Neutrophil (primary cell): ENCODE results near the gene PKD1.
"Not testable (repeated sequence)": the region's sequence is repeated elsewhere in the genome, so short reads cannot be mapped to it uniquely, and the experiment has no call there.

Experiments
- H3K27ac ChIP-seq: fragments of 200-600 bp; sonication (generic); 2 replicates; pipeline ENCODE4 v1.5.1; 2016; ENCODE audit warnings: mild to moderate bottlenecking, moderate library complexity
- H3K27me3 ChIP-seq: fragments of 200-600 bp; sonication (generic); 2 replicates; pipeline ENCODE4 v1.6.0; 2016; ENCODE audit warnings: mild to moderate bottlenecking
- H3K36me3 ChIP-seq: fragments of 200-600 bp; sonication (generic); 2 replicates; pipeline ENCODE4 v1.5.1; 2017
- H3K4me1 ChIP-seq, 2 experiments: fragments of 200-600 bp in 1 of 2; sonication (generic) in 1 of 2; 1 replicate in 1 of 2; 2 replicates in 1 of 2; pipeline versions ENCODE4 v1.5.1 to v1.6.1; 2013 to 2016; ENCODE audit warnings: low read depth in 1 of 2, low read length in 1 of 2, mild to moderate bottlenecking in 1 of 2, moderate library complexity in 1 of 2; ENCODE audit not compliant: control insufficient read depth in 1 of 2, insufficient read depth in 1 of 2
- H3K4me3 ChIP-seq, 2 experiments: fragments of 200-600 bp in 1 of 2; sonication (generic) in 1 of 2; 1 replicate in 1 of 2; 2 replicates in 1 of 2; pipeline ENCODE4 v1.5.1; 2013 to 2016; ENCODE audit warnings: low read depth in 1 of 2, low read length in 1 of 2, mild to moderate bottlenecking in 1 of 2, moderate library complexity in 1 of 2
- H3K9me3 ChIP-seq: fragments of 200-600 bp; sonication (generic); 2 replicates; pipeline ENCODE4 v1.5.1; 2016
- TF ChIP-seq, protein P1 (sequence below): fragments of 200-600 bp; sonication (generic); IDR thresholded peaks from 2 replicates; pipeline ENCODE4 v1.5.1; 2016; ENCODE audit warnings: antibody characterized with exemption

The PKD1 gene

DNA sequence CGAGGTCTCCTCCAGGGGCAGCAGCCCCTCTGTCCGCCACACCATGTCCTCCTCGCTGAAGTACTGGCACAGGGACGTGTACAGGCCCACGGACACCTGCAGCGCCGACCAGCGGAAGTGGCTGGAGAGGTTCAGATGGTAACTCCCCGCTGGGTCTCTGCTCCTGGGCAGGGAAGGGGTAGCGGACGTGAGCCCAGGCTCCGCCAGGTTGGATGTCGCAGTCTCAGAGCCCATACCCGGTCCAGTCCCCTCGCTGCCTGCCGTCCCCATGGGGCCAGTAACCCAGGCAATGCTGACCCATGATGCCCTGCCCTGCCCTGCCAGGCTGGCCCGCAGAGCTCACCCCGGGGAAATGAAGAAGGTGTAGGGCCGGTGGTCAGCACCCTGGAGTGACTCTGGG is 33.2 kb downstream of the PKD1 start:
- no peaks in the 10 kb centered on the region for H3K4me1 ChIP-seq
- H3K27me3 ChIP-seq: no peaks in the 10 kb centered on the region
- no peak overlapping the region for H3K4me3 ChIP-seq
- peaks cover 30% of the 10 kb centered on the region for H3K36me3 ChIP-seq
- no peak overlapping the region for H3K27ac ChIP-seq
- H3K9me3 ChIP-seq: no peaks in the 10 kb centered on the region
- TF ChIP-seq, protein P1, sequence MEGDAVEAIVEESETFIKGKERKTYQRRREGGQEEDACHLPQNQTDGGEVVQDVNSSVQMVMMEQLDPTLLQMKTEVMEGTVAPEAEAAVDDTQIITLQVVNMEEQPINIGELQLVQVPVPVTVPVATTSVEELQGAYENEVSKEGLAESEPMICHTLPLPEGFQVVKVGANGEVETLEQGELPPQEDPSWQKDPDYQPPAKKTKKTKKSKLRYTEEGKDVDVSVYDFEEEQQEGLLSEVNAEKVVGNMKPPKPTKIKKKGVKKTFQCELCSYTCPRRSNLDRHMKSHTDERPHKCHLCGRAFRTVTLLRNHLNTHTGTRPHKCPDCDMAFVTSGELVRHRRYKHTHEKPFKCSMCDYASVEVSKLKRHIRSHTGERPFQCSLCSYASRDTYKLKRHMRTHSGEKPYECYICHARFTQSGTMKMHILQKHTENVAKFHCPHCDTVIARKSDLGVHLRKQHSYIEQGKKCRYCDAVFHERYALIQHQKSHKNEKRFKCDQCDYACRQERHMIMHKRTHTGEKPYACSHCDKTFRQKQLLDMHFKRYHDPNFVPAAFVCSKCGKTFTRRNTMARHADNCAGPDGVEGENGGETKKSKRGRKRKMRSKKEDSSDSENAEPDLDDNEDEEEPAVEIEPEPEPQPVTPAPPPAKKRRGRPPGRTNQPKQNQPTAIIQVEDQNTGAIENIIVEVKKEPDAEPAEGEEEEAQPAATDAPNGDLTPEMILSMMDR: no peak

DNA sequence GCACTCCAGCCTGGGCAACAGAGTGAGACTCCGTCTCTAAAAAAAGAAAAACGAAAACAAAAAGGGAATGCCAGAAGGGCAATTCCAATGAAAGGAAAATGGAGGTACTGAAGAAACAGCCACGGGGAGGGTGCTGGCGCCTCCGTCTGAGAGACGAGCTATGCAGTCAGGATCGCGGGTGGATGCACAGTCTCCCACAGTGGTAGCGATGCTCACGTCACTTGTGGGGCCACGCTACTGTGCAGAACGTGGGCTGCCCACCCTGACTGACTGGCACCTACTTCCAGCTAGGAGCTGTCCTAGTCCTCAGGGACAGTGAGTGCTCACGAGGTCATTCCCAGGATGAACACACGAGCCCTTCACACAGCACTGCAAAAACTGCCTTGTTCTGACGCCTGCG is 34.1 kb downstream of the PKD1 start:
- peaks cover 38% of the 10 kb centered on the region for H3K36me3 ChIP-seq
- H3K27me3 ChIP-seq, H3K9me3 ChIP-seq, H3K4me3 ChIP-seq, H3K27ac ChIP-seq, H3K4me1 ChIP-seq: not testable (repeated sequence)

DNA sequence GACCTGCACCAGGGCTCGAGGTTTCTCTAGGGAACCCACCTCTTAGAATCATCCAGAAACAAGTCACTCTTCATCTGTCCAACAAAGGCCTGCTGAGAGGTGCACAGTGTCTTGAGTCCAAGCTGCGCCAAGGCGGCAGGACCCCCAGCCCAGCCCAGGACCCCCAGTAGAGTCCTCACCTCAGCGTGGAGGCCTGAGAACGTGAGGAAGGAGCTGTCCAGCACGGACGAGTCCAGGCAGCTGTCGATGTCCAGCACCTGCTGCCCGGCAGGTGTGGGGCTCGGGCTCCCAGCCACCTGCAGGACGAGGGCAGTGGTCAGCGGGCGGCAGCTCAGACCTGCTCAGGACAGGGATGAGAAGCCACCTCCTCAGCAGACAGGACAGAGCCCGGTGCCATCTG is 38.0 kb downstream of the PKD1 start:
- not testable (repeated sequence) for H3K27ac ChIP-seq, H3K4me1 ChIP-seq, H3K9me3 ChIP-seq, H3K4me3 ChIP-seq, H3K27me3 ChIP-seq
- peaks cover 38% of the 10 kb centered on the region for H3K36me3 ChIP-seq

DNA sequence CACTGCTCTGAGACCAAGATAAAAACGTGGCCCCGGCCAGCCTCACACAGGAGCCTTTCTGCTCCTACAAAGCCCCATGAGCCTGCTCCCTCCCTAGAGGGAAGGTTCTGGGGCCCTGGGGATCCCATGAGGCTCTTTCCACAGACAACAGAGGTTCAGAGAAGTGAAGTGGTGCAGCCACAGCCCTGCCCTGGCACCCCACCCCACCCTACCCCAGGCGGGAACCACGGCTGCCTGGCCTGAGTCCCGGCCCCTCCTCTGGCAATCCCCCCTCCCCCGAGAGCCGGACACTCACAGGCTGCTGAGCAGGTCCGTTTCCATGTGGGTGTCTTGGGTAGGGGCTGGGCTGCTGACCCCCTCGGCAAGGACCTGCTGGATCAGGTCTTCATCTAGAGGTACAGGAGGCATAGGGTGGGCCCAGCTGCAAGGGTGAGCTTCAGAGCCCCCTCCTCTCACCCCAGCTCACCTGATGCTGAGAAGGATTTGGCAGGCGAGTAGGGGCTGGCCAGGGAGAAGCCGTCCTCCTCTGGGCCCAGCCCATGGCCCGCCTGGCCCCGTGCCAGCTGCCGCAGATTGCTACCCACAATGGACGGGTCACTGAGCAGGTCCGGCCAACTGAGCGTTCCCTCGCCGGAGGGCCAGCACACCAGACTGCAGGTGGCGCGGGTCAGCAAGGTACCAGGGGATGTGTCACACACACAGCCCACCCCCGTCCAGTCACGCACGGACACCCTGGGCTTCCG is 38.7 kb downstream of the PKD1 start:
- Histone ChIP-seq H3K27me3 (no peaks in the 10 kb centered on the region), H3K4me1 (no peaks in the 10 kb centered on the region), H3K9me3 (no peaks in the 10 kb centered on the region), H3K36me3 (peaks cover 38% of the 10 kb centered on the region), H3K27ac (no peak overlapping the region), H3K4me3 (no peak overlapping the region)
- TF ChIP-seq, protein P1: no peak

DNA sequence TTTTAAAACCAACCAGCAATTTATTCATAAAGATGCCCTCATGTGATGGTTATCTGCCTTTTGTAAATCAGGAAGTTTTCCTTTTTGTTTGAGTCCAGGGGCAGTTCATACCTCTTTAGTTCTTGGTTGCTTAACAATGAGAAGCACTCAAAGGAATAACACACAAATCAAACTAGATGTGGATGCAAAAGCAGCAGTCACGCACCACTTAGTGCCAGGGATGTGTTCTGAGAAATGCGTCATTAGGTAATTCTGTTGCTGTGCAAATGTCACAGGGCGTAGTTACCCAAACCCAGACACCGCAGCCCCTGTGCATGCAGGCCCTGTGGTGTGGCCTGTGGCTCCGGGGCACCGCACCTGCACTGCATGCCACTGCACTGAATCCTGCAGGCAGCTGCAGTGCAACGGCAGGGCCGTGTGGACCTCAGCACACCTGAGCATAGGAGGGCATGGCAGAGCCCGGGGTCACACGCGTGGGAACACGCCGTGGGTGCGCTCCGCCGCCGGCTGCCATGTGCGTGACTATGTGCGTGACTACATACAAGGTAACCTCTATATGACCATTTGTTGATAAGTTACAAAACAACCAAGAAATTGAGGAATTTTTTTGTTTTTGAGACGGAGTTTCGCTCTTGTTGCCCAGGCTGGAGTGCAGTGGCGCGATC is 39.6 kb downstream of the PKD1 start:
- H3K27ac ChIP-seq: no peak overlapping the region
- H3K36me3 ChIP-seq: peaks cover 41% of the 10 kb centered on the region
- no peak overlapping the region for H3K4me3 ChIP-seq
- no peaks in the 10 kb centered on the region for H3K9me3 ChIP-seq
- peaks cover 0 to 6% of the 10 kb centered on the region in 2 experiments for H3K4me1 ChIP-seq
- TF ChIP-seq, protein P1: no peak
- no peaks in the 10 kb centered on the region for H3K27me3 ChIP-seq

DNA sequence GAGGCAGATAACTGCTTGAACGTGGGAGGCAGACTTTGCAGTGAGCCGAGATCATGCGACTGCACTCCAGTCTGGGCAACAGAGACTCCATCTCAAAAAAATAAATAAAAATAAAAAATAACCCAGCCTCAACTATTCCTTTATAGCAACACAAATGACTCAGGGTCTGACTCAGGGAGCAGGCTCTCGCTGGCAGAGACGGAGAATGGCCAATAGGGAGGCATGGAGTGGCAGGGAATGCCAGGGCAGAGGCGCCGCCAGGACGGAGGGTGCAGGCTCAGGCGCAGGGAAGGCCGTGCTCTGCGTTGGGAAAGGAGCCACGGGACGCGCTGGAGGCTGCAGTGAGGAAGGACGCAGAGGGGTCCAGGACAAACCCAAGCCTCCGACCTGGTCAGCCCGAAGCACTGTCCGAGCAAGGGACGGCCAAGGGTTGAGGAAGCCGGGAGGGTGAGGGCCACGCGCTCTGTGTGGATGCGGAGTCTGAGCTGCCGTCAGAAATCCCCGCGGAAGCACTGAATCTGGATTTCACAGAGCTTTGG is 40.3 kb downstream of the PKD1 start:
- TF ChIP-seq, protein P1: no peak
- Histone ChIP-seq H3K36me3 (peaks cover 44% of the 10 kb centered on the region), H3K9me3 (no peaks in the 10 kb centered on the region), H3K27me3 (no peaks in the 10 kb centered on the region), H3K4me1 (peaks cover 0 to 6% of the 10 kb centered on the region in 2 experiments), H3K27ac (no peak overlapping the region), H3K4me3 (no peak overlapping the region)
